WTC11 (cell line): ENCODE measurements around the gene EME1. TPM values are rescaled to one million over a fixed set of nuclear protein-coding genes. Genes with fewer than 3 reads are reported as not detected.

Experiments
- ATAC-seq: fragments of 200-7000 bp; cut with Tn5 transposase; 2 replicates; pipeline ENCODE4 v1.10.0; 2021; ENCODE audit warnings: mild to moderate bottlenecking, moderate library complexity
- CTCF ChIA-PET: fragments of 300-600 bp; sonication (Branson Sonifier 250); formaldehyde crosslinking; loops from one replicate; lab custom pipeline; 2021; ENCODE audit warnings: antibody characterized with exemption; lab: Charles Lee
- POLR2A ChIA-PET: fragments of 350-600 bp; sonication (Branson Sonifier 250); formaldehyde crosslinking; loops from one replicate; lab custom pipeline; 2021; ENCODE audit warnings: antibody characterized with exemption; lab: Charles Lee
- DNase-seq: peaks from one replicate; pipeline ENCODE4 v3.0.0; 2021; ENCODE audit warnings: low spot score
- H3K27ac Mint-ChIP-seq: 2 replicates; pipeline ENCODE4 v1.8.0; 2021; ENCODE audit warnings: mixed read lengths
- H3K27me3 Mint-ChIP-seq: 2 replicates; pipeline ENCODE4 v1.8.0; 2021; ENCODE audit warnings: low read depth, mild to moderate bottlenecking, moderate library complexity, mixed read lengths
- H3K36me3 Mint-ChIP-seq: 2 replicates; pipeline ENCODE4 v1.8.0; 2021; ENCODE audit warnings: mixed read lengths
- H3K4me1 Mint-ChIP-seq: 2 replicates; pipeline ENCODE4 v1.8.0; 2022; ENCODE audit warnings: mixed read lengths
- H3K4me3 Mint-ChIP-seq: 2 replicates; pipeline ENCODE4 v1.8.0; 2021; ENCODE audit warnings: mild to moderate bottlenecking, moderate library complexity, mixed read lengths
- H3K9me3 Mint-ChIP-seq: 2 replicates; pipeline ENCODE4 v1.8.0; 2021; ENCODE audit warnings: mixed read lengths
- FOXP1 ChIP-seq: sonication (generic); formaldehyde crosslinking; IDR thresholded peaks from 2 replicates; pipeline ENCODE4 v1.8.0; 2022; ENCODE audit warnings: missing genetic modification reagents, mild to moderate bottlenecking, moderate library complexity, borderline replicate concordance
- GRHL2 ChIP-seq: fragments of 250-450 bp; sonication (Bioruptor Pico); IDR thresholded peaks from 2 replicates; pipeline ENCODE4 v1.8.0; 2022; ENCODE audit warnings: mild to moderate bottlenecking, moderate library complexity; ENCODE audit not compliant: insufficient replicate concordance, severe bottlenecking
- JUN ChIP-seq: sonication (generic); formaldehyde crosslinking; IDR thresholded peaks from 2 replicates; pipeline ENCODE4 v1.8.0; 2023; ENCODE audit warnings: mild to moderate bottlenecking, missing genetic modification reagents
- PRRX2 ChIP-seq: fragments of 250-450 bp; sonication (Bioruptor Pico); IDR thresholded peaks from 2 replicates; pipeline ENCODE4 v1.8.0; 2021; ENCODE audit warnings: mild to moderate bottlenecking
- ZNF219 ChIP-seq: sonication (generic); formaldehyde crosslinking; IDR thresholded peaks from 2 replicates; pipeline ENCODE4 v1.8.0; 2023; ENCODE audit warnings: missing genetic modification reagents, mild to moderate bottlenecking, borderline replicate concordance
- ZNF263 ChIP-seq: sonication (generic); formaldehyde crosslinking; IDR thresholded peaks from 2 replicates; pipeline ENCODE4 v1.8.1; 2022; ENCODE audit warnings: low read depth, mild to moderate bottlenecking, moderate library complexity, missing genetic modification reagents
- total RNA-seq: library from RNA; stranded (reverse); gene quantifications from 3 replicates; pipeline ENCODE4 v1.2.3, GENCODE V29; 2021
- TF ChIP-seq, protein P1 (sequence below): fragments of 250-450 bp; sonication (Bioruptor Pico); IDR thresholded peaks from 2 replicates; pipeline ENCODE4 v1.9.0; 2021; ENCODE audit warnings: mild to moderate bottlenecking
- TF ChIP-seq, protein P2 (sequence below): sonication (generic); formaldehyde crosslinking; IDR thresholded peaks from 2 replicates; pipeline ENCODE4 v1.8.0; 2022; ENCODE audit warnings: missing genetic modification reagents
- TF ChIP-seq, protein P3 (sequence below): sonication (generic); formaldehyde crosslinking; IDR thresholded peaks from 2 replicates; pipeline ENCODE4 v1.8.0; 2022; ENCODE audit warnings: mild to moderate bottlenecking, missing genetic modification reagents
- TF ChIP-seq, protein P4 (sequence below): sonication (generic); formaldehyde crosslinking; IDR thresholded peaks from 2 replicates; pipeline ENCODE4 v1.8.1; 2023; ENCODE audit warnings: mild to moderate bottlenecking, missing genetic modification reagents, borderline replicate concordance
- TF ChIP-seq, protein P5 (sequence below): fragments of 250-450 bp; sonication (Bioruptor Pico); IDR thresholded peaks from 2 replicates; pipeline ENCODE4 v1.9.0; 2021; ENCODE audit warnings: mild to moderate bottlenecking
- TF ChIP-seq, protein P6 (sequence below): sonication (generic); formaldehyde crosslinking; IDR thresholded peaks from 2 replicates; pipeline ENCODE4 v1.8.1; 2022; ENCODE audit warnings: low read depth, missing genetic modification reagents, borderline replicate concordance
- TF ChIP-seq, protein P7 (sequence below): sonication (generic); formaldehyde crosslinking; IDR thresholded peaks from 2 replicates; pipeline ENCODE4 v1.8.1; 2023; ENCODE audit warnings: mild to moderate bottlenecking, missing genetic modification reagents
- TF ChIP-seq, protein P8 (sequence below): sonication (generic); formaldehyde crosslinking; IDR thresholded peaks from 2 replicates; pipeline ENCODE4 v1.8.1; 2022; ENCODE audit warnings: mild to moderate bottlenecking, missing genetic modification reagents, moderate library complexity, borderline replicate concordance
- TF ChIP-seq, protein P9 (sequence below): sonication (generic); formaldehyde crosslinking; IDR thresholded peaks from 2 replicates; pipeline ENCODE4 v1.8.0; 2022; ENCODE audit warnings: mild to moderate bottlenecking, missing genetic modification reagents

Gene EME1
- total RNA-seq, 1 experiment from 2014 or later = 24.9 TPM

DNA sequence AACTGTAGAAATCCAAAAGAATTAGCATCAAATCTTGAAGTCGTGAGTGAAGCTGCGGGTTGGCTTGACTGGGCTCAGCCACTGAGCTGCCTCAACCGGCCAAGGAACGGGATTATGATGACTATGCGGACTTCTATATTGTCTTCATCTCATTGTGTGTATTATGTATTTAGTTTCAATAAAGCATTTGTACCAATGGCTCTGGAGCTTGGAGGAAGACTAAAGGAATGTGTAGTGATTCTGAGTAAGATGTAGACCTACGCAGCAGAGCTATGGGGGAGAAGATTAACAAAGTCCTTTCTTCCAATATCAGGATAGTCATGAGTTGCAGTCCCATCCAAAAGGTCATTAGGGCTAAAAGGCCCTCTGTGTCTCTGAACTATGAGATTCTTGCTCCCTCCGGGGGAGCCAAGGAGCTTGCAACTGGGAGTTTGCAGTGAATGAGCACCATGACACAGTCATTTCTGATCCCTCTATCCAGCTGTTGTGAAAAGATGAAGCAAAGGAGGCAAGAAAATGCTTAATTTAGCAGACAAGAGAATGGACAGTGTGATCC, 8.3 kb downstream of the EME1 start:
- POLR2A ChIA-PET = no interaction called here
- H3K4me3 Mint-ChIP-seq = no peak overlapping the region
- no peak for TF ChIP-seq PRRX2 (CRISPR knock-in tag)
- TF ChIP-seq, protein P1, sequence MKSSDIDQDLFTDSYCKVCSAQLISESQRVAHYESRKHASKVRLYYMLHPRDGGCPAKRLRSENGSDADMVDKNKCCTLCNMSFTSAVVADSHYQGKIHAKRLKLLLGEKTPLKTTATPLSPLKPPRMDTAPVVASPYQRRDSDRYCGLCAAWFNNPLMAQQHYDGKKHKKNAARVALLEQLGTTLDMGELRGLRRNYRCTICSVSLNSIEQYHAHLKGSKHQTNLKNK = no peak
- no peak for TF ChIP-seq JUN (CRISPR knock-in tag)
- TF ChIP-seq, protein P2, sequence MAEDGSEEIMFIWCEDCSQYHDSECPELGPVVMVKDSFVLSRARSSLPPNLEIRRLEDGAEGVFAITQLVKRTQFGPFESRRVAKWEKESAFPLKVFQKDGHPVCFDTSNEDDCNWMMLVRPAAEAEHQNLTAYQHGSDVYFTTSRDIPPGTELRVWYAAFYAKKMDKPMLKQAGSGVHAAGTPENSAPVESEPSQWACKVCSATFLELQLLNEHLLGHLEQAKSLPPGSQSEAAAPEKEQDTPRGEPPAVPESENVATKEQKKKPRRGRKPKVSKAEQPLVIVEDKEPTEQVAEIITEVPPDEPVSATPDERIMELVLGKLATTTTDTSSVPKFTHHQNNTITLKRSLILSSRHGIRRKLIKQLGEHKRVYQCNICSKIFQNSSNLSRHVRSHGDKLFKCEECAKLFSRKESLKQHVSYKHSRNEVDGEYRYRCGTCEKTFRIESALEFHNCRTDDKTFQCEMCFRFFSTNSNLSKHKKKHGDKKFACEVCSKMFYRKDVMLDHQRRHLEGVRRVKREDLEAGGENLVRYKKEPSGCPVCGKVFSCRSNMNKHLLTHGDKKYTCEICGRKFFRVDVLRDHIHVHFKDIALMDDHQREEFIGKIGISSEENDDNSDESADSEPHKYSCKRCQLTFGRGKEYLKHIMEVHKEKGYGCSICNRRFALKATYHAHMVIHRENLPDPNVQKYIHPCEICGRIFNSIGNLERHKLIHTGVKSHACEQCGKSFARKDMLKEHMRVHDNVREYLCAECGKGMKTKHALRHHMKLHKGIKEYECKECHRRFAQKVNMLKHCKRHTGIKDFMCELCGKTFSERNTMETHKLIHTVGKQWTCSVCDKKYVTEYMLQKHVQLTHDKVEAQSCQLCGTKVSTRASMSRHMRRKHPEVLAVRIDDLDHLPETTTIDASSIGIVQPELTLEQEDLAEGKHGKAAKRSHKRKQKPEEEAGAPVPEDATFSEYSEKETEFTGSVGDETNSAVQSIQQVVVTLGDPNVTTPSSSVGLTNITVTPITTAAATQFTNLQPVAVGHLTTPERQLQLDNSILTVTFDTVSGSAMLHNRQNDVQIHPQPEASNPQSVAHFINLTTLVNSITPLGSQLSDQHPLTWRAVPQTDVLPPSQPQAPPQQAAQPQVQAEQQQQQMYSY (CRISPR knock-in tag) = no peak
- TF ChIP-seq, protein P3, sequence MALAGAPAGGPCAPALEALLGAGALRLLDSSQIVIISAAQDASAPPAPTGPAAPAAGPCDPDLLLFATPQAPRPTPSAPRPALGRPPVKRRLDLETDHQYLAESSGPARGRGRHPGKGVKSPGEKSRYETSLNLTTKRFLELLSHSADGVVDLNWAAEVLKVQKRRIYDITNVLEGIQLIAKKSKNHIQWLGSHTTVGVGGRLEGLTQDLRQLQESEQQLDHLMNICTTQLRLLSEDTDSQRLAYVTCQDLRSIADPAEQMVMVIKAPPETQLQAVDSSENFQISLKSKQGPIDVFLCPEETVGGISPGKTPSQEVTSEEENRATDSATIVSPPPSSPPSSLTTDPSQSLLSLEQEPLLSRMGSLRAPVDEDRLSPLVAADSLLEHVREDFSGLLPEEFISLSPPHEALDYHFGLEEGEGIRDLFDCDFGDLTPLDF = no peak
- no peak for TF ChIP-seq ZNF219
- TF ChIP-seq ZNF263 (CRISPR knock-in tag) = no peak
- TF ChIP-seq, protein P4, sequence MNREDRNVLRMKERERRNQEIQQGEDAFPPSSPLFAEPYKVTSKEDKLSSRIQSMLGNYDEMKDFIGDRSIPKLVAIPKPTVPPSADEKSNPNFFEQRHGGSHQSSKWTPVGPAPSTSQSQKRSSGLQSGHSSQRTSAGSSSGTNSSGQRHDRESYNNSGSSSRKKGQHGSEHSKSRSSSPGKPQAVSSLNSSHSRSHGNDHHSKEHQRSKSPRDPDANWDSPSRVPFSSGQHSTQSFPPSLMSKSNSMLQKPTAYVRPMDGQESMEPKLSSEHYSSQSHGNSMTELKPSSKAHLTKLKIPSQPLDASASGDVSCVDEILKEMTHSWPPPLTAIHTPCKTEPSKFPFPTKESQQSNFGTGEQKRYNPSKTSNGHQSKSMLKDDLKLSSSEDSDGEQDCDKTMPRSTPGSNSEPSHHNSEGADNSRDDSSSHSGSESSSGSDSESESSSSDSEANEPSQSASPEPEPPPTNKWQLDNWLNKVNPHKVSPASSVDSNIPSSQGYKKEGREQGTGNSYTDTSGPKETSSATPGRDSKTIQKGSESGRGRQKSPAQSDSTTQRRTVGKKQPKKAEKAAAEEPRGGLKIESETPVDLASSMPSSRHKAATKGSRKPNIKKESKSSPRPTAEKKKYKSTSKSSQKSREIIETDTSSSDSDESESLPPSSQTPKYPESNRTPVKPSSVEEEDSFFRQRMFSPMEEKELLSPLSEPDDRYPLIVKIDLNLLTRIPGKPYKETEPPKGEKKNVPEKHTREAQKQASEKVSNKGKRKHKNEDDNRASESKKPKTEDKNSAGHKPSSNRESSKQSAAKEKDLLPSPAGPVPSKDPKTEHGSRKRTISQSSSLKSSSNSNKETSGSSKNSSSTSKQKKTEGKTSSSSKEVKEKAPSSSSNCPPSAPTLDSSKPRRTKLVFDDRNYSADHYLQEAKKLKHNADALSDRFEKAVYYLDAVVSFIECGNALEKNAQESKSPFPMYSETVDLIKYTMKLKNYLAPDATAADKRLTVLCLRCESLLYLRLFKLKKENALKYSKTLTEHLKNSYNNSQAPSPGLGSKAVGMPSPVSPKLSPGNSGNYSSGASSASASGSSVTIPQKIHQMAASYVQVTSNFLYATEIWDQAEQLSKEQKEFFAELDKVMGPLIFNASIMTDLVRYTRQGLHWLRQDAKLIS (CRISPR knock-in tag) = no peak
- TF ChIP-seq, protein P5, sequence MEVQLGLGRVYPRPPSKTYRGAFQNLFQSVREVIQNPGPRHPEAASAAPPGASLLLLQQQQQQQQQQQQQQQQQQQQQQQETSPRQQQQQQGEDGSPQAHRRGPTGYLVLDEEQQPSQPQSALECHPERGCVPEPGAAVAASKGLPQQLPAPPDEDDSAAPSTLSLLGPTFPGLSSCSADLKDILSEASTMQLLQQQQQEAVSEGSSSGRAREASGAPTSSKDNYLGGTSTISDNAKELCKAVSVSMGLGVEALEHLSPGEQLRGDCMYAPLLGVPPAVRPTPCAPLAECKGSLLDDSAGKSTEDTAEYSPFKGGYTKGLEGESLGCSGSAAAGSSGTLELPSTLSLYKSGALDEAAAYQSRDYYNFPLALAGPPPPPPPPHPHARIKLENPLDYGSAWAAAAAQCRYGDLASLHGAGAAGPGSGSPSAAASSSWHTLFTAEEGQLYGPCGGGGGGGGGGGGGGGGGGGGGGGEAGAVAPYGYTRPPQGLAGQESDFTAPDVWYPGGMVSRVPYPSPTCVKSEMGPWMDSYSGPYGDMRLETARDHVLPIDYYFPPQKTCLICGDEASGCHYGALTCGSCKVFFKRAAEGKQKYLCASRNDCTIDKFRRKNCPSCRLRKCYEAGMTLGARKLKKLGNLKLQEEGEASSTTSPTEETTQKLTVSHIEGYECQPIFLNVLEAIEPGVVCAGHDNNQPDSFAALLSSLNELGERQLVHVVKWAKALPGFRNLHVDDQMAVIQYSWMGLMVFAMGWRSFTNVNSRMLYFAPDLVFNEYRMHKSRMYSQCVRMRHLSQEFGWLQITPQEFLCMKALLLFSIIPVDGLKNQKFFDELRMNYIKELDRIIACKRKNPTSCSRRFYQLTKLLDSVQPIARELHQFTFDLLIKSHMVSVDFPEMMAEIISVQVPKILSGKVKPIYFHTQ = no peak
- no peak for TF ChIP-seq FOXP1 (CRISPR knock-in tag)
- TF ChIP-seq, protein P6, sequence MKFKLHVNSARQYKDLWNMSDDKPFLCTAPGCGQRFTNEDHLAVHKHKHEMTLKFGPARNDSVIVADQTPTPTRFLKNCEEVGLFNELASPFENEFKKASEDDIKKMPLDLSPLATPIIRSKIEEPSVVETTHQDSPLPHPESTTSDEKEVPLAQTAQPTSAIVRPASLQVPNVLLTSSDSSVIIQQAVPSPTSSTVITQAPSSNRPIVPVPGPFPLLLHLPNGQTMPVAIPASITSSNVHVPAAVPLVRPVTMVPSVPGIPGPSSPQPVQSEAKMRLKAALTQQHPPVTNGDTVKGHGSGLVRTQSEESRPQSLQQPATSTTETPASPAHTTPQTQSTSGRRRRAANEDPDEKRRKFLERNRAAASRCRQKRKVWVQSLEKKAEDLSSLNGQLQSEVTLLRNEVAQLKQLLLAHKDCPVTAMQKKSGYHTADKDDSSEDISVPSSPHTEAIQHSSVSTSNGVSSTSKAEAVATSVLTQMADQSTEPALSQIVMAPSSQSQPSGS = no peak
- TF ChIP-seq, protein P7, sequence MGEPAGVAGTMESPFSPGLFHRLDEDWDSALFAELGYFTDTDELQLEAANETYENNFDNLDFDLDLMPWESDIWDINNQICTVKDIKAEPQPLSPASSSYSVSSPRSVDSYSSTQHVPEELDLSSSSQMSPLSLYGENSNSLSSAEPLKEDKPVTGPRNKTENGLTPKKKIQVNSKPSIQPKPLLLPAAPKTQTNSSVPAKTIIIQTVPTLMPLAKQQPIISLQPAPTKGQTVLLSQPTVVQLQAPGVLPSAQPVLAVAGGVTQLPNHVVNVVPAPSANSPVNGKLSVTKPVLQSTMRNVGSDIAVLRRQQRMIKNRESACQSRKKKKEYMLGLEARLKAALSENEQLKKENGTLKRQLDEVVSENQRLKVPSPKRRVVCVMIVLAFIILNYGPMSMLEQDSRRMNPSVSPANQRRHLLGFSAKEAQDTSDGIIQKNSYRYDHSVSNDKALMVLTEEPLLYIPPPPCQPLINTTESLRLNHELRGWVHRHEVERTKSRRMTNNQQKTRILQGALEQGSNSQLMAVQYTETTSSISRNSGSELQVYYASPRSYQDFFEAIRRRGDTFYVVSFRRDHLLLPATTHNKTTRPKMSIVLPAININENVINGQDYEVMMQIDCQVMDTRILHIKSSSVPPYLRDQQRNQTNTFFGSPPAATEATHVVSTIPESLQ (CRISPR knock-in tag) = no peak
- no peak for TF ChIP-seq GRHL2 (CRISPR knock-in tag)
- TF ChIP-seq, protein P8, sequence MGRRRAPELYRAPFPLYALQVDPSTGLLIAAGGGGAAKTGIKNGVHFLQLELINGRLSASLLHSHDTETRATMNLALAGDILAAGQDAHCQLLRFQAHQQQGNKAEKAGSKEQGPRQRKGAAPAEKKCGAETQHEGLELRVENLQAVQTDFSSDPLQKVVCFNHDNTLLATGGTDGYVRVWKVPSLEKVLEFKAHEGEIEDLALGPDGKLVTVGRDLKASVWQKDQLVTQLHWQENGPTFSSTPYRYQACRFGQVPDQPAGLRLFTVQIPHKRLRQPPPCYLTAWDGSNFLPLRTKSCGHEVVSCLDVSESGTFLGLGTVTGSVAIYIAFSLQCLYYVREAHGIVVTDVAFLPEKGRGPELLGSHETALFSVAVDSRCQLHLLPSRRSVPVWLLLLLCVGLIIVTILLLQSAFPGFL = no peak
- TF ChIP-seq, protein P9, sequence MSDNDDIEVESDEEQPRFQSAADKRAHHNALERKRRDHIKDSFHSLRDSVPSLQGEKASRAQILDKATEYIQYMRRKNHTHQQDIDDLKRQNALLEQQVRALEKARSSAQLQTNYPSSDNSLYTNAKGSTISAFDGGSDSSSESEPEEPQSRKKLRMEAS (CRISPR knock-in tag) = no peak
- H3K36me3 Mint-ChIP-seq = peaks cover 63% of the 10 kb centered on the region
- no peaks in the 10 kb centered on the region for H3K4me1 Mint-ChIP-seq
- no peaks in the 10 kb centered on the region; the same call in 1 of the 2 replicates for H3K27me3 Mint-ChIP-seq
- no peaks in the 10 kb centered on the region for H3K9me3 Mint-ChIP-seq
- CTCF ChIA-PET = interaction anchor here (1.0 to 7.2 kb wide), 4 partner anchors 16 to 244 kb away, joined by 4 to 51 read pairs (median 9); partner anchors contain the start of genes ACSF2 and LRRC59
- ATAC-seq (no peak), DNase-seq (no peak)
- no peak overlapping the region for H3K27ac Mint-ChIP-seq
